ENCODE results near the gene SPSB4. TPM values are rescaled to one million over a fixed set of nuclear protein-coding genes. Genes with fewer than 3 reads are reported as not detected.

SPSB4 gene
- total and polyA plus RNA-seq, 2 donors (not counting 1 experiment from before 2014, with no cell fraction given): not detected

GRCh38 chr3:141055536-141056445 lies 4.6 kb downstream of the SPSB4 start:
- no peaks in the 10 kb centered on the region for H4K20me1 ChIP-seq (ENCODE audit: control insufficient read depth, insufficient read depth, low read length, poor library complexity, severe bottlenecking)
- 92% methylated on average over 9 of the region's 11 CpGs for WGBS (ENCODE audit: insufficient coverage)
- H3K27ac ChIP-seq (ENCODE audit: low read length in 2 of 2): no peak overlapping the region
- DNase-seq (no peak), ATAC-seq (ENCODE audit: low read depth) (no peak)
- POLR2A ChIA-PET: no interaction called here
- no peak overlapping the region for H2AFZ ChIP-seq (ENCODE audit: insufficient read depth, low read depth, low read length, poor library complexity, severe bottlenecking)
- Mint-ChIP-seq H3K9me3 (ENCODE audit: insufficient read depth) (no peaks in the 10 kb centered on the region), H3K27ac (no peak overlapping the region), H3K27me3 (peaks cover 40% of the 10 kb centered on the region), H3K4me1 (peaks cover 4% of the 10 kb centered on the region), H3K4me3 (no peak overlapping the region)
- no peak overlapping the region for H3K4me2 ChIP-seq (replicated peaks; ENCODE audit: low read depth, low read length, poor library complexity, severe bottlenecking)
- no peak overlapping the region for H3K9ac ChIP-seq (ENCODE audit: low read length)
- CTCF ChIA-PET: no interaction called here
- peaks cover 2% of the 10 kb centered on the region in 2 donors for H3K4me1 ChIP-seq (ENCODE audit: control insufficient read depth in 2 of 2, insufficient read depth in 2 of 2, low read length in 2 of 2)
- peaks cover 0 to 22% (median 6%) of the 10 kb centered on the region in 4 experiments for H3K27me3 ChIP-seq (replicated peaks in 1 of 4; ENCODE audit: control extremely low read depth in 1 of 4, control insufficient read depth in 3 of 4, insufficient read depth in 4 of 4, low read length in 3 of 4)
- H3K4me3 ChIP-seq (ENCODE audit: control extremely low read depth in 1 of 5, extremely low read depth in 1 of 5, insufficient read depth in 1 of 5, low read depth in 2 of 5, low read length in 4 of 5): no peak overlapping the region
- TF ChIP-seq CTCF (IDR thresholded peaks at IDR 0.05): no peak
- TF ChIP-seq EZH2 (IDR thresholded peaks at IDR 0.05; ENCODE audit: borderline replicate concordance, insufficient read depth, low read depth, low read length, poor library complexity, severe bottlenecking): no peak
- no peaks in the 10 kb centered on the region for H3K36me3 ChIP-seq (replicated peaks in 1 of 2; ENCODE audit: control extremely low read depth in 1 of 2, control insufficient read depth in 1 of 2, extremely low read depth in 1 of 2, insufficient read depth in 2 of 2, low read length in 1 of 2)
- intact Hi-C loops (cut with micrococcal nuclease): no loop called here
- H3K79me2 ChIP-seq (ENCODE audit: control insufficient read depth, insufficient read depth, low read length): no peaks in the 10 kb centered on the region
- peaks cover 0 to 10% (median 0%) of the 10 kb centered on the region in 3 donors for H3K9me3 ChIP-seq (ENCODE audit: control extremely low read depth in 1 of 3, control insufficient read depth in 2 of 3, insufficient read depth in 1 of 3, low read length in 2 of 3)

DNA sequence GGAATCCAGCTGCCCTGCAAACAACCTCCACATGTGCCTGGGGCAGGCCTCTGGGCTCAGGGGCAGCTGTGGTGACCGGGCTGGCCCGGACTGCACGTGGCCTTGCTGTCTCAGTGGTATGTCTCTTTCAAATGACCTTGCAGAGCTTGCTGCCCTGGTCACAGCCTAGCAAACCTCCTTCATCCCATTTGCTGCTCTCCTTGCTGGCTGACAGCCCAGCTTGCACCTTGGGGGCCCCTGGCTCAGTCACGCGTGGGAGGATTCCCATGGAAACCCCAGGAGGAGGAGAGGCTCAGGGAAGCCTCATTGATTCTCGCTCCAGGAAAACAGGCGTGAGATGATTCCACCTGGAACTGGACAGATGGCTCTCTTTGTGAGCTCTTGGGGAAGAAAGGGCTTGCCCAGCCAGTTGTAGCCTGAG lies 5.6 kb downstream of the SPSB4 start:
- DNase-seq: no peak
- POLR2A ChIA-PET: no interaction called here

More for the DNA sequence above, 5.6 kb downstream of the SPSB4 start:
- H3K9me3 Mint-ChIP-seq (ENCODE audit: insufficient read depth): no peaks in the 10 kb centered on the region
- Histone ChIP-seq H3K4me2 (replicated peaks; ENCODE audit: low read depth, low read length, poor library complexity, severe bottlenecking) (no peak overlapping the region), H3K27ac (ENCODE audit: low read length in 2 of 2) (no peak overlapping the region), H3K9ac (ENCODE audit: low read length) (no peak overlapping the region), H3K4me1 (ENCODE audit: control insufficient read depth in 2 of 2, insufficient read depth in 2 of 2, low read length in 2 of 2) (no peaks in the 10 kb centered on the region), H3K9me3 (ENCODE audit: control extremely low read depth in 1 of 3, control insufficient read depth in 2 of 3, insufficient read depth in 1 of 3, low read length in 2 of 3) (peaks cover 0 to 10% (median 0%) of the 10 kb centered on the region in 3 donors), H3K79me2 (ENCODE audit: control insufficient read depth, insufficient read depth, low read length) (no peaks in the 10 kb centered on the region), H3K36me3 (replicated peaks in 1 of 2; ENCODE audit: control extremely low read depth in 1 of 2, control insufficient read depth in 1 of 2, extremely low read depth in 1 of 2, insufficient read depth in 2 of 2, low read length in 1 of 2) (no peaks in the 10 kb centered on the region), H3K4me3 (ENCODE audit: control extremely low read depth in 1 of 5, extremely low read depth in 1 of 5, insufficient read depth in 1 of 5, low read depth in 2 of 5, low read length in 4 of 5) (no peak overlapping the region), H4K20me1 (ENCODE audit: control insufficient read depth, insufficient read depth, low read length, poor library complexity, severe bottlenecking) (no peaks in the 10 kb centered on the region), H3K27me3 (replicated peaks in 1 of 4; ENCODE audit: control extremely low read depth in 1 of 4, control insufficient read depth in 3 of 4, insufficient read depth in 4 of 4, low read length in 3 of 4) (peaks cover 0 to 19% (median 6%) of the 10 kb centered on the region in 4 experiments), H2AFZ (ENCODE audit: insufficient read depth, low read depth, low read length, poor library complexity, severe bottlenecking) (no peak overlapping the region)
- H3K27ac Mint-ChIP-seq: no peak overlapping the region
- intact Hi-C loops (cut with micrococcal nuclease): no loop called here
- WGBS (ENCODE audit: insufficient coverage): 89% methylated on average over 7 of the region's 7 CpGs
- CTCF ChIA-PET: no interaction called here
- no peak for TF ChIP-seq CTCF (IDR thresholded peaks at IDR 0.05)
- no peak for TF ChIP-seq EZH2 (IDR thresholded peaks at IDR 0.05; ENCODE audit: borderline replicate concordance, insufficient read depth, low read depth, low read length, poor library complexity, severe bottlenecking)
- no peak for ATAC-seq (ENCODE audit: low read depth)
- no peak overlapping the region for H3K4me3 Mint-ChIP-seq
- peaks cover 2% of the 10 kb centered on the region for H3K4me1 Mint-ChIP-seq
- peaks cover 39% of the 10 kb centered on the region for H3K27me3 Mint-ChIP-seq
